D721Med (cell line): Measurements from ENCODE around the gene DYSF.

Experiments used
- DNase-seq: peaks from one replicate; pipeline ENCODE4 v3.0.0; 2011; ENCODE audit warnings: low spot score; ENCODE audit not compliant: insufficient read length
- FAIRE-seq: peaks from 2 replicates; lab custom pipeline; 2011; peaks lifted over from hg19 to GRCh38; lab: Jason Lieb, UNC
- TF ChIP-seq, protein P1 (sequence below): IDR thresholded peaks from 2 replicates; pipeline ENCODE4 v1.5.1; 2012; ENCODE audit warnings: mild to moderate bottlenecking, control low read depth; ENCODE audit not compliant: insufficient read depth; ENCODE audit errors: missing control alignments

DYSF gene

DNA sequence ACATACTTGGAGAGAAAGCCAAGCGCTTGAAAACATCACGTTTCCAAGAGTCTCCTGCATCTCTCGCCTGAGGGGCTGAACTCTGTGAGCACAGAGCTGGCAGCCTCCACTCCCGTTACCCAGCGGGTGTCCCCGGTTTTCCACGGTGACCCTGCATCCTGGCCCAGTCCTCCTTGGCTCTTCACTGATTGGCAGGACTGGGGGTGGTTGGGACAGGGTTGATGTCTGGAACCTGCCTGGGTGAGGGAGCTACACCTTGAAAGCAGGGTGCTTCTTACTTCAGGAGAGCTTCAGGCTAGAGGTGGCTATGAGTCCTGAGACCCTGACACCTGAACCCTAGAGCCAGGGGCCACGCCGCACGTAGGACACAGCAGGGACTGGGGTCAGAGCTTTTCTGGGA lies 234.1 kb downstream of the DYSF start:
- TF ChIP-seq, protein P1, sequence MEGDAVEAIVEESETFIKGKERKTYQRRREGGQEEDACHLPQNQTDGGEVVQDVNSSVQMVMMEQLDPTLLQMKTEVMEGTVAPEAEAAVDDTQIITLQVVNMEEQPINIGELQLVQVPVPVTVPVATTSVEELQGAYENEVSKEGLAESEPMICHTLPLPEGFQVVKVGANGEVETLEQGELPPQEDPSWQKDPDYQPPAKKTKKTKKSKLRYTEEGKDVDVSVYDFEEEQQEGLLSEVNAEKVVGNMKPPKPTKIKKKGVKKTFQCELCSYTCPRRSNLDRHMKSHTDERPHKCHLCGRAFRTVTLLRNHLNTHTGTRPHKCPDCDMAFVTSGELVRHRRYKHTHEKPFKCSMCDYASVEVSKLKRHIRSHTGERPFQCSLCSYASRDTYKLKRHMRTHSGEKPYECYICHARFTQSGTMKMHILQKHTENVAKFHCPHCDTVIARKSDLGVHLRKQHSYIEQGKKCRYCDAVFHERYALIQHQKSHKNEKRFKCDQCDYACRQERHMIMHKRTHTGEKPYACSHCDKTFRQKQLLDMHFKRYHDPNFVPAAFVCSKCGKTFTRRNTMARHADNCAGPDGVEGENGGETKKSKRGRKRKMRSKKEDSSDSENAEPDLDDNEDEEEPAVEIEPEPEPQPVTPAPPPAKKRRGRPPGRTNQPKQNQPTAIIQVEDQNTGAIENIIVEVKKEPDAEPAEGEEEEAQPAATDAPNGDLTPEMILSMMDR: no peak
- DNase-seq (no peak), FAIRE-seq (no peak)

DNA sequence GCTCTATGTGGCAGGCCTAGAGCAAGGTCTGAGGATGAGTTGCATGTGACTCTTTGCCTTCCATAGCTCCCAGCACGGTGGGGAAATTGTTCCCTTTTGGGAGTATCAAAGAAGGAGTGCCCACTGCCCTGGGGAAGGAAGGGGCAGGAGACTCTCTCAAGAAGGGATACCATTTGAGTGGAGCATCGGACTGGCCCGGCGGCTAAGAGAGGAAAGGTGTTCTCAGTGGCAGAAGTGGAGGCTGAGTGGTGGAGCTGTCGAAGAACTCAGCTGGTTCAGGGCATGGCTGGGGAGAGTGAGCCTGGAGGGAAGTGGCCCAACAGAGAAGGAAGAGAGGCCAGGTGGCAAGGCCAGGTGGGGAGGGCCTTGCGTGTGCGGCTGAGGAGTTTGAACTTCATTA lies 235.2 kb downstream of the DYSF start:
- FAIRE-seq (no peak), DNase-seq (no peak)
- TF ChIP-seq, protein P1: no peak

DNA sequence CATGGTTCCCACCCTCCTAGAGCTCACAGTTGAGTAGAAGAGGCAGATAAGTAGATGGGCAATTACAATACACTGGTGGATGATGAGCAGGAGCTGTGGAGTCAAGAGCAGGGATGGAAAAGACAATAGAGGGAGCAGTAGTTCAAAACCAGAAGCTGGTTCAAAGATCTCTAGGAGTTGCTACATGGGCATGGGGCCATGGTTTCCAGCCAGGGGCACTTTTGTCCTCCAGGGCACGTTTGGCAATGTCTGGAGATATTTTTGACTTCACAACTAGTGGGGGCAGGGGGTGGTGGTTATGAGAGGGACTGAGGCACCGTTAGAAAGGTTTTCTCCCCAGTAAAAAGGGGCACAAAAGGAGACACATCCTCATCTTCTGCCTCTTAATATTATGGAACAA lies 236.0 kb downstream of the DYSF start:
- DNase-seq: no peak
- TF ChIP-seq, protein P1: no peak
- no peak for FAIRE-seq

DNA sequence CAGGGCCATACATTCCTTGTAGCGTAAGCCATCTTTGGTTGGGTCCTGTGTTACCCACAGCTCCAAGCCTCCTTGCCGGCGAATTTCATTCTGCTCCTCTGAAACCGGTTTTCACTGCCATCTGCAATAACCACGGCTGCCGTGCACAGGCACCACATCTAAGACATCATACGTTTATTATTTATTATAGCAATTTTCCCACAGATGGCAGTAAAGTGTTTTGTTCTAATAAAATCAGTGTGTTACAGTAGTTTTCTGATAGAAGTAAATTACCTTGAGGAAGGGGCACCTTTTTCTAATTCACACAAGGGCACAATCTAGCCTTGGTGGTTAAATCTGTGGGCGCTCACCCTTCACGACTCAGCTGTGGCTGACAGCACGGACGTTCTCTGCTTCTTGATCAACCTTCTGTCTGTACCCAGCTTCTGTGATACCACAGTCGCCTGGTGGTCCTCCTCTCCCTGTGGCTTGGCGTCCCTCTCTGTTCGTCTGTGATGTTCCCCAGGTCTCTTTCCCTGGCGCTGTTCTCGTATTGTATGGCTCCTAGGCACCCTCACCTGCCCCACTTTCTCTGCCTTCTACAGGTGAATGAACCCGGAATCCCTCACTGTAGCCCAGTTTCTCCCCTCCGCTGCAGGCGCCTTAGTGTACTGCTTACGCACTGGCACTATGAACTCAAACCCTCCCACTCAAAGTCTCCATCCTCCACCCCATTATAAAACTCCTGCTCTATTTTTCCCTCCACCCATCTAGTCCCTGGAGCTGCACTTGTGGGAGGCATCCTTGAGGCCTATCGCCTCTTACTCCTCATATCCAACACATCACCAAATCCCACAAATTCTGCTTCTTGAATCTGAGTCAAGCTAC lies 236.8 kb downstream of the DYSF start:
- TF ChIP-seq, protein P1: no peak
- FAIRE-seq: no peak
- no peak for DNase-seq

DNA sequence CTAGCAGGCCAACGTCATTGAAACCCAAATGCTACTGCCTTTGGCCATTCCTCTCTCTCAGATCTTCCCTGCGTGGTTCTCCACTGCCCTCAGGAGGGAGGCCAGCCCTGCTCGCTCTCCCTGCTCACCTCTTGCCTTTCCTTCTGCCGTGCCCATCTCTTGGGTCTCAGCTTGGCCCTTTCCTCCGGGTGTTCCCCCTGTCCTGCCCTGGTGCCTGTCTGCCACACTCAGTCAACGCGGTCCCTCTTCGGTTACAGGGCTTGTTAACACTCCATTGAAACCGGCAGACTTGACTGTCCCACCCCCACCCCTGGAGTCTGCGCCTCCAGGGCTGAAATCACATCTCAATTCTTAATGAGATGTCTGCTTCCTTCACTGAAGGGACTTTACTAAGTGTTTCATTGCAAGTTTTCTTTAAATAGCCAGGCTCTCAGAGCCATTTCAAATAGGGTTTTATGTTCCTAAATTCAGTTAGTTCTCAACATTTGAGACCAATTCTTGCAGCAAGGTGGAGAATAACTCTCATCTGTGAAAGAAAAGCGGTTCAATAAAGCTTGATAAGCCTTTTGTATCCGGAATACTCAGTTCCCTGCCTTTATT lies 237.6 kb downstream of the DYSF start:
- no peak for FAIRE-seq
- TF ChIP-seq, protein P1: no peak
- no peak for DNase-seq

DNA sequence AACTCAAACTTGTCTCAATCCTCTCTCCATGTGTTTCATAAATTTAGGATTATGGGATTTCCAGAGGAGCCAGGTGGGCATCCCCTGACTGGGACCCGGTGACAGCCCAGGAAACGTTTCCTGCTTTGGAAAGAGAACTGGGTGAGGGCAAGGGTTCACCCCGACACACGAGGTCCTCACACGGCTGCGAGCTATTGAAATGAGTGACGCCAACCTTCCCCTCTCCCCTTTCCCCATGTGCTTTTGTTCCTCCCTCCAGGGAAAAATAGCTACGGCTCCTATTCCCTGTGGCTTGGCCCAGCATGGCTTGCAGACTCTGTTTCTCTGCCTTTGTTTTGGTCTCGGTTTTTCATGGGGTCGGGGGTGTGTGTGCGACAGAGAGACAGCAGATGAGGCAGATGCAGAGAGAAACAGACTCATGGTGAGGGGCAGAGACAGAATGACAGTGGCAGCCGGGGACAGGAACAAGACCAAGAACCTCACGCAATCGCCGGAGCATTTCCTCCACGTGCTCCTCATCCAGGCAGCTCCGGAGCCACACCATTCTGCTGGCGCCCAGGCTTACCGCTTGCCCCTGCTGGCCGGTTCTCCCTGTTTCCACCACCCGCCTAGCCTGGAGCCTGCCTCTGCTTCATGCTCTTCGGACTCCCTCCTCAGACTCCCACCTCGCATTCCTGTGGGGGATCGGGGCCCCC lies 238.5 kb downstream of the DYSF start:
- no peak for FAIRE-seq
- DNase-seq: no peak
- TF ChIP-seq, protein P1: no peak
